Endometrium (tissue), 2 donors: ENCODE results near the gene B3GNT4.
"Not testable (repeated sequence)": the region's sequence is repeated elsewhere in the genome, so short reads cannot be mapped to it uniquely, and the experiment has no call there.

Experiments
- FAIRE-seq: peaks from 2 replicates; lab custom pipeline; 2012; peaks lifted over from hg19 to GRCh38; lab: Jason Lieb, UNC
- donor health status: control.
- donor health status: control.

The B3GNT4 gene

GRCh38 chr12:122189626-122190475 is 13.7 kb upstream of the B3GNT4 start:
- FAIRE-seq = no peak

GRCh38 chr12:122190842-122191668 is 12.5 kb upstream of the B3GNT4 start:
- FAIRE-seq = no peak

GRCh38 chr12:122192441-122192840 is 11.1 kb upstream of the B3GNT4 start:
- FAIRE-seq = no peak

GRCh38 chr12:122194804-122195203 is 8.7 kb upstream of the B3GNT4 start:
- FAIRE-seq = no peak

- FAIRE-seq = no peak
These were observed 8.1 kb upstream of the B3GNT4 start for GRCh38 chr12:122195405-122195804.

GRCh38 chr12:122197612-122197966 is 5.9 kb upstream of the B3GNT4 start:
- FAIRE-seq = no peak

- no peak for FAIRE-seq
These were observed 3.8 kb upstream of the B3GNT4 start for GRCh38 chr12:122199484-122200355.

GRCh38 chr12:122200541-122201175 is 2.9 kb upstream of the B3GNT4 start:
- no peak for FAIRE-seq

GRCh38 chr12:122201381-122201780 is 2.1 kb upstream of the B3GNT4 start:
- no peak for FAIRE-seq

GRCh38 chr12:122202017-122202416 is 1.5 kb upstream of the B3GNT4 start:
- no peak for FAIRE-seq

- FAIRE-seq = not testable (repeated sequence)
These were observed 698 bp upstream of the B3GNT4 start for GRCh38 chr12:122202811-122203210.

GRCh38 chr12:122204167-122205052 is 901 bp downstream of the B3GNT4 start:
- FAIRE-seq = no peak

- no peak for FAIRE-seq
These were observed 1.8 kb downstream of the B3GNT4 start for GRCh38 chr12:122205053-122205925.

GRCh38 chr12:122206111-122206881 is 2.8 kb downstream of the B3GNT4 start:
- no peak for FAIRE-seq

GRCh38 chr12:122206976-122207375 is 3.5 kb downstream of the B3GNT4 start:
- no peak for FAIRE-seq

GRCh38 chr12:122207391-122207790 is 3.9 kb downstream of the B3GNT4 start:
- no peak for FAIRE-seq

- FAIRE-seq = no peak
These were observed 4.7 kb downstream of the B3GNT4 start for GRCh38 chr12:122208073-122208820.

- FAIRE-seq = no peak
These were observed 12.3 kb downstream of the B3GNT4 start for GRCh38 chr12:122215771-122216170.
